ENCODE measurements around the gene C1orf185. TPM values are rescaled to one million over a fixed set of nuclear protein-coding genes. Genes with fewer than 3 reads are reported as not detected.

C1orf185 gene
- total and polyA plus RNA-seq, 4 donors: not detected

GRCh38 chr1:51061231-51061918 lies 40.7 kb upstream of the C1orf185 start:
- Histone ChIP-seq H3K9me3 (ENCODE audit: control insufficient read depth in 4 of 4, low read length in 3 of 4) (peaks cover 0 to 6% (median 2%) of the 10 kb centered on the region in 4 donors), H3K4me3 (ENCODE audit: low read depth in 1 of 3, low read length in 3 of 3) (no peak overlapping the region), H3K9ac (ENCODE audit: low read depth in 1 of 2, low read length in 2 of 2) (no peak overlapping the region), H3K27ac (ENCODE audit: low read depth in 1 of 2, low read length in 2 of 2) (no peak overlapping the region), H3K4me1 (ENCODE audit: control insufficient read depth in 4 of 4, insufficient read depth in 4 of 4, low read length in 3 of 4) (no peaks in the 10 kb centered on the region), H3K27me3 (ENCODE audit: control insufficient read depth in 4 of 4, insufficient read depth in 4 of 4, low read length in 3 of 4) (no peaks in the 10 kb centered on the region), H3K36me3 (ENCODE audit: control insufficient read depth in 4 of 4, insufficient read depth in 3 of 4, low read depth in 1 of 4, low read length in 3 of 4) (no peaks in the 10 kb centered on the region)
- WGBS: 85% methylated on average over 2 of the region's 2 CpGs
- no peak for DNase-seq (ENCODE audit: low spot score)
- TF ChIP-seq FOXA1 (IDR thresholded peaks at IDR 0.05) (no peak), CTCF (IDR thresholded peaks at IDR 0.05; ENCODE audit: low read depth, low read length, missing input control) (no peak), FOXA2 (IDR thresholded peaks at IDR 0.05) (no peak), JUND (IDR thresholded peaks at IDR 0.05) (no peak), RXRA (IDR thresholded peaks at IDR 0.05) (no peak), GABPA (IDR thresholded peaks at IDR 0.05 in 1 of 2, conservative IDR thresholded peaks at IDR 0.05 in 1 of 2) (no peak), REST (IDR thresholded peaks at IDR 0.05) (no peak), ATF3 (IDR thresholded peaks at IDR 0.05) (no peak)

GRCh38 chr1:51063121-51063520 lies 38.9 kb upstream of the C1orf185 start:
- TF ChIP-seq CTCF (IDR thresholded peaks at IDR 0.05; ENCODE audit: low read depth, low read length, missing input control): no peak
- no peak for TF ChIP-seq HNF4A (conservative IDR thresholded peaks at IDR 0.05)
- no peak for TF ChIP-seq SP1 (IDR thresholded peaks at IDR 0.05)
- no peak for TF ChIP-seq GABPA (IDR thresholded peaks at IDR 0.05 in 1 of 2, conservative IDR thresholded peaks at IDR 0.05 in 1 of 2)
- TF ChIP-seq YY1 (IDR thresholded peaks at IDR 0.05): no peak
- TF ChIP-seq EGR1 (IDR thresholded peaks at IDR 0.05; ENCODE audit: low read depth in 2 of 2): no peak
- TF ChIP-seq MAX (IDR thresholded peaks at IDR 0.05): no peak
- TF ChIP-seq FOXA1 (IDR thresholded peaks at IDR 0.05): no peak
- TF ChIP-seq RXRA (IDR thresholded peaks at IDR 0.05): no peak
- TF ChIP-seq NR2F2 (IDR thresholded peaks at IDR 0.05): no peak
- no peak for TF ChIP-seq ZBTB33 (IDR thresholded peaks at IDR 0.05)
- TF ChIP-seq ATF3 (IDR thresholded peaks at IDR 0.05): no peak
- TF ChIP-seq TAF1 (conservative IDR thresholded peaks at IDR 0.05): no peak
- TF ChIP-seq FOXA2 (IDR thresholded peaks at IDR 0.05): no peak
- TF ChIP-seq JUND (IDR thresholded peaks at IDR 0.05): no peak
- TF ChIP-seq REST (IDR thresholded peaks at IDR 0.05): no peak
- H3K27me3 ChIP-seq (ENCODE audit: control insufficient read depth in 4 of 4, insufficient read depth in 4 of 4, low read length in 3 of 4): no peaks in the 10 kb centered on the region
- no peaks in the 10 kb centered on the region for H3K36me3 ChIP-seq (ENCODE audit: control insufficient read depth in 4 of 4, insufficient read depth in 3 of 4, low read depth in 1 of 4, low read length in 3 of 4)
- H3K4me1 ChIP-seq (ENCODE audit: control insufficient read depth in 4 of 4, insufficient read depth in 4 of 4, low read length in 3 of 4): no peaks in the 10 kb centered on the region
- H3K9me3 ChIP-seq (ENCODE audit: control insufficient read depth in 4 of 4, low read length in 3 of 4): peaks cover 0 to 6% (median 2%) of the 10 kb centered on the region in 4 donors
- DNase-seq (ENCODE audit: low spot score): no peak
- H3K27ac ChIP-seq (ENCODE audit: low read depth in 1 of 2, low read length in 2 of 2): no peak overlapping the region
- H3K4me3 ChIP-seq (ENCODE audit: low read depth in 1 of 3, low read length in 3 of 3): no peak overlapping the region
- no peak overlapping the region for H3K9ac ChIP-seq (ENCODE audit: low read depth in 1 of 2, low read length in 2 of 2)
